Measurements from ENCODE around the gene KCNJ6. TPM values are rescaled to one million over a fixed set of nuclear protein-coding genes. Genes with fewer than 3 reads are reported as not detected.

Gene KCNJ6
- total and polyA plus RNA-seq, 10 of the 15 experiments (the other 5 are each of a cell fraction or from before 2014, with no cell fraction given) = 0.03 to 0.07 (median 0.04) TPM; not detected in 7

- ATAC-seq (no peak), FAIRE-seq (no peak), DNase-seq (ENCODE audit: low read depth, low spot score) (no peak)
- CTCF ChIA-PET = no interaction called here
- intact Hi-C loops (cut with micrococcal nuclease; ENCODE audit: unreplicated experiment) = no loop called here
- H3K9ac ChIP-seq (ENCODE audit: control insufficient read depth, insufficient read depth, low read length) = no peak overlapping the region
- WGBS (ENCODE audit: insufficient coverage, insufficient replicate concordance, low lambda C conversion rate, missing lambda C conversion rate) = 18% methylated on average over 11 of the region's 11 CpGs
- H3K4me1 ChIP-seq (ENCODE audit: control insufficient read depth, insufficient read depth, low read length) = no peaks in the 10 kb centered on the region
- no peak overlapping the region for H2AFZ ChIP-seq (ENCODE audit: control insufficient read depth, low read depth, low read length)
- TF ChIP-seq CREB1 (IDR thresholded peaks at IDR 0.05; ENCODE audit: low read depth) = no peak
- no peaks in the 10 kb centered on the region for H3K36me3 ChIP-seq (ENCODE audit: control insufficient read depth in 2 of 2, insufficient read depth in 2 of 2, low read length in 1 of 2)
- H3K4me2 ChIP-seq (ENCODE audit: control insufficient read depth, insufficient read depth) = no peak overlapping the region
- no peak overlapping the region for H3K27ac ChIP-seq (ENCODE audit: control insufficient read depth, insufficient read depth)
- no peak overlapping the region for H3K4me3 ChIP-seq
- no peaks in the 10 kb centered on the region; the same call in 2 of the 3 replicates for H3K9me3 ChIP-seq (replicated peaks; ENCODE audit: control insufficient read depth, insufficient read depth, low read length)
- H4K20me1 ChIP-seq (ENCODE audit: control insufficient read depth, insufficient read depth) = no peaks in the 10 kb centered on the region
- H3K79me2 ChIP-seq (ENCODE audit: control insufficient read depth, insufficient read depth, low read length) = no peaks in the 10 kb centered on the region
- RAD21 ChIA-PET (ENCODE audit: unreplicated experiment) = no interaction called here
- no peaks in the 10 kb centered on the region for H3K27me3 ChIP-seq (replicated peaks in 1 of 2; ENCODE audit: control insufficient read depth in 2 of 2, insufficient read depth in 2 of 2, low read length in 1 of 2)
- POLR2A ChIA-PET = no interaction called here
- SMC1A ChIA-PET (ENCODE audit: uncharacterized antibody, unreplicated experiment) = no interaction called here
- in situ Hi-C loops (cut with MboI) = no loop called here
- BruUV-seq (replicated peaks) = no TSS peak
Observed at GRCh38 chr21:37868446-37869295, 47.6 kb downstream of the KCNJ6 start.

- Histone ChIP-seq H3K9ac (ENCODE audit: control insufficient read depth, insufficient read depth, low read length) (no peak overlapping the region), H3K9me3 (replicated peaks; ENCODE audit: control insufficient read depth, insufficient read depth, low read length) (no peaks in the 10 kb centered on the region; the same call in 2 of the 3 replicates), H3K27ac (ENCODE audit: control insufficient read depth, insufficient read depth) (no peak overlapping the region), H4K20me1 (ENCODE audit: control insufficient read depth, insufficient read depth) (no peaks in the 10 kb centered on the region), H3K4me3 (no peak overlapping the region), H2AFZ (ENCODE audit: control insufficient read depth, low read depth, low read length) (no peak overlapping the region), H3K27me3 (replicated peaks in 1 of 2; ENCODE audit: control insufficient read depth in 2 of 2, insufficient read depth in 2 of 2, low read length in 1 of 2) (no peaks in the 10 kb centered on the region), H3K4me2 (ENCODE audit: control insufficient read depth, insufficient read depth) (no peak overlapping the region), H3K36me3 (ENCODE audit: control insufficient read depth in 2 of 2, insufficient read depth in 2 of 2, low read length in 1 of 2) (no peaks in the 10 kb centered on the region), H3K4me1 (ENCODE audit: control insufficient read depth, insufficient read depth, low read length) (no peaks in the 10 kb centered on the region), H3K79me2 (ENCODE audit: control insufficient read depth, insufficient read depth, low read length) (no peaks in the 10 kb centered on the region)
- ChIA-PET CTCF (interaction anchor here (0.9 kb wide), 1 partner anchor 37 kb away, joined by 3 read pairs; no protein-coding TSS in a partner anchor), POLR2A (no interaction called here), SMC1A (ENCODE audit: uncharacterized antibody, unreplicated experiment) (interaction anchor here (1.2 kb wide), 1 partner anchor 37 kb away, joined by 3 read pairs; no protein-coding TSS in a partner anchor), RAD21 (ENCODE audit: unreplicated experiment) (interaction anchor here (1.6 kb wide), 1 partner anchor 37 kb away, joined by 5 read pairs; no protein-coding TSS in a partner anchor)
- 26% methylated on average over 2 of the region's 2 CpGs for WGBS (ENCODE audit: insufficient coverage, insufficient replicate concordance, low lambda C conversion rate, missing lambda C conversion rate)
- intact Hi-C loops (cut with micrococcal nuclease; ENCODE audit: unreplicated experiment) = no loop called here
- DNase-seq (ENCODE audit: low read depth, low spot score) (no peak), ATAC-seq (peak; percentile 70), FAIRE-seq (no peak)
- BruUV-seq (replicated peaks) = no TSS peak
- in situ Hi-C loops (cut with MboI) = no loop called here
- TF ChIP-seq, protein P1, sequence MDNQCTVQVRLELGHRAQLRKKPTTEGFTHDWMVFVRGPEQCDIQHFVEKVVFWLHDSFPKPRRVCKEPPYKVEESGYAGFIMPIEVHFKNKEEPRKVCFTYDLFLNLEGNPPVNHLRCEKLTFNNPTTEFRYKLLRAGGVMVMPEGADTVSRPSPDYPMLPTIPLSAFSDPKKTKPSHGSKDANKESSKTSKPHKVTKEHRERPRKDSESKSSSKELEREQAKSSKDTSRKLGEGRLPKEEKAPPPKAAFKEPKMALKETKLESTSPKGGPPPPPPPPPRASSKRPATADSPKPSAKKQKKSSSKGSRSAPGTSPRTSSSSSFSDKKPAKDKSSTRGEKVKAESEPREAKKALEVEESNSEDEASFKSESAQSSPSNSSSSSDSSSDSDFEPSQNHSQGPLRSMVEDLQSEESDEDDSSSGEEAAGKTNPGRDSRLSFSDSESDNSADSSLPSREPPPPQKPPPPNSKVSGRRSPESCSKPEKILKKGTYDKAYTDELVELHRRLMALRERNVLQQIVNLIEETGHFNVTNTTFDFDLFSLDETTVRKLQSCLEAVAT (IDR thresholded peaks at IDR 0.05) = no peak
- TF ChIP-seq SPI1 (IDR thresholded peaks at IDR 0.05; ENCODE audit: borderline replicate concordance, insufficient read depth, low read depth, low read length) (peak; percentile 91), NR2C1 (IDR thresholded peaks at IDR 0.05) (no peak), BRCA1 (IDR thresholded peaks at IDR 0.05; ENCODE audit: low read depth, low read length) (no peak), RAD51 (IDR thresholded peaks at IDR 0.05) (no peak), MTA2 (IDR thresholded peaks at IDR 0.05; ENCODE audit: low read depth) (peak; percentile 37; the same call in 1 of the 2 replicates), NFYA (IDR thresholded peaks at IDR 0.05; ENCODE audit: borderline replicate concordance, low read depth, low read length) (no peak), SMARCA5 (IDR thresholded peaks at IDR 0.05) (no peak), PAX8 (IDR thresholded peaks at IDR 0.05) (no peak), JUND (IDR thresholded peaks at IDR 0.05; ENCODE audit: low read depth, low read length) (no peak), E2F8 (IDR thresholded peaks at IDR 0.05; ENCODE audit: low read depth, partially characterized antibody) (no peak)
Observed at GRCh38 chr21:37866027-37866426, 50.2 kb downstream of the KCNJ6 start.

Measured in GM12878 (cell line).